ENCODE data around the gene MEGF11.

- TF ChIP-seq CTCF (IDR thresholded peaks at IDR 0.05) (no peak), POLR2A (IDR thresholded peaks at IDR 0.05) (no peak)
Measured at GRCh38 chr15:66284271-66284670, 30.7 kb upstream of the MEGF11 start.

Measured in uterus (tissue), 2 donors.